CD14-positive monocyte (primary cell): Measurements from ENCODE around the gene ZSWIM1. TPM values are rescaled to one million over a fixed set of nuclear protein-coding genes. Genes with fewer than 3 reads are reported as not detected.

ENCODE experiments used
- DNase-seq, 3 donors: peaks; one replicate each; pipeline ENCODE4 v3.0.0-alpha.2; 2011 to 2022
- H2AFZ ChIP-seq: 2 replicates; pipeline ENCODE4 v1.6.0; 2012; ENCODE audit warnings: mild to moderate bottlenecking, low read depth, low read length, inconsistent platforms; ENCODE audit not compliant: insufficient read depth, poor library complexity, severe bottlenecking
- H3K27ac ChIP-seq, 2 donors: 1 replicate in 1 of 2; 2 replicates in 1 of 2; pipeline ENCODE4 v1.5.1; 2012 to 2013; ENCODE audit warnings: low read length in 2 of 2, control low read depth in 1 of 2, inconsistent platforms in 1 of 2, low read depth in 1 of 2, mild to moderate bottlenecking in 1 of 2
- H3K27me3 ChIP-seq, 2 donors: one replicate each; pipeline versions ENCODE4 v1.6.0 to v1.6.1; 2011 to 2013; ENCODE audit warnings: low read length in 2 of 2; ENCODE audit not compliant: control insufficient read depth in 2 of 2, insufficient read depth in 2 of 2
- H3K36me3 ChIP-seq, 2 donors: replicated peaks in 1 of 2; 1 replicate in 1 of 2; 2 replicates in 1 of 2; pipeline versions ENCODE4 v1.5.1 to v1.6.1; 2012 to 2013; ENCODE audit warnings: low read length in 2 of 2, control low read depth in 1 of 2, inconsistent platforms in 1 of 2, mild to moderate bottlenecking in 1 of 2; ENCODE audit not compliant: insufficient read depth in 2 of 2, control insufficient read depth in 1 of 2
- H3K4me1 ChIP-seq, 2 donors: 1 replicate in 1 of 2; 2 replicates in 1 of 2; pipeline versions ENCODE4 v1.5.1 to v1.6.1; 2012 to 2013; ENCODE audit warnings: low read length in 2 of 2, control low read depth in 1 of 2, inconsistent platforms in 1 of 2, mild to moderate bottlenecking in 1 of 2, moderate library complexity in 1 of 2; ENCODE audit not compliant: insufficient read depth in 2 of 2, control insufficient read depth in 1 of 2
- H3K4me2 ChIP-seq: replicated peaks from 2 replicates; pipeline ENCODE3; 2012; ENCODE audit warnings: low read length, moderate library complexity, mild to moderate bottlenecking; ENCODE audit not compliant: poor library complexity, severe bottlenecking; ENCODE audit errors: extremely low read depth
- H3K4me3 ChIP-seq, 3 experiments: fragments of 200-600 bp in 1 of 3; sonication (generic) in 1 of 3; replicated peaks in 1 of 3; 1 replicate in 2 of 3; 2 replicates in 1 of 3; pipeline ENCODE4 v1.5.1; 2011 to 2013; ENCODE audit warnings: low read length in 3 of 3, mild to moderate bottlenecking in 3 of 3, control low read depth in 2 of 3, low read depth in 2 of 3, inconsistent platforms in 1 of 3, moderate library complexity in 1 of 3
- H3K79me2 ChIP-seq: 2 replicates; pipeline ENCODE4 v1.6.0; 2012; ENCODE audit warnings: mild to moderate bottlenecking, control low read depth, inconsistent platforms, low read length, moderate library complexity; ENCODE audit not compliant: insufficient read depth
- H3K9ac ChIP-seq: 2 replicates; pipeline ENCODE4 v1.6.0; 2017; ENCODE audit warnings: low read length, mild to moderate bottlenecking; ENCODE audit not compliant: insufficient read depth, poor library complexity, severe bottlenecking
- H3K9me3 ChIP-seq, 2 donors: replicated peaks in 1 of 2; 1 replicate in 1 of 2; 2 replicates in 1 of 2; pipeline versions ENCODE4 v1.5.1 to v1.6.1; 2012 to 2013; ENCODE audit warnings: low read length in 2 of 2, control low read depth in 1 of 2; ENCODE audit not compliant: control insufficient read depth in 1 of 2, insufficient read depth in 1 of 2
- H4K20me1 ChIP-seq: 2 replicates; pipeline ENCODE4 v1.6.0; 2012; ENCODE audit warnings: mild to moderate bottlenecking, low read length, control low read depth, moderate library complexity; ENCODE audit not compliant: insufficient read depth
- H3K27ac Mint-ChIP-seq, 7 donors: one replicate each; pipeline ENCODE4 v1.8.0; 2020; ENCODE audit warnings: mild to moderate bottlenecking in 7 of 7, mixed read lengths in 7 of 7, moderate library complexity in 6 of 7, inconsistent platforms in 2 of 7
- H3K27me3 Mint-ChIP-seq, 3 donors: one replicate each; pipeline ENCODE4 v1.8.0; 2021 to 2022; ENCODE audit warnings: low read depth in 3 of 3, mild to moderate bottlenecking in 3 of 3, mixed read lengths in 3 of 3, moderate library complexity in 3 of 3, inconsistent platforms in 1 of 3
- H3K36me3 Mint-ChIP-seq, 2 donors: one replicate each; pipeline ENCODE4 v1.8.0; 2020; ENCODE audit warnings: mixed read lengths in 2 of 2, inconsistent platforms in 1 of 2, mild to moderate bottlenecking in 1 of 2
- H3K4me1 Mint-ChIP-seq: one replicate; pipeline ENCODE4 v1.8.0; 2020; ENCODE audit warnings: mild to moderate bottlenecking, mixed read lengths
- H3K4me3 Mint-ChIP-seq, 2 donors: one replicate each; pipeline ENCODE4 v1.8.0; 2020; ENCODE audit warnings: mild to moderate bottlenecking in 2 of 2, mixed read lengths in 2 of 2, moderate library complexity in 1 of 2
- H3K9me3 Mint-ChIP-seq, 7 donors: one replicate each; pipeline ENCODE4 v1.8.0; 2020 to 2022; ENCODE audit warnings: mixed read lengths in 7 of 7, mild to moderate bottlenecking in 6 of 7, moderate library complexity in 6 of 7, inconsistent platforms in 2 of 7
- WGBS: methylation state at CpG from one replicate; pipeline ENCODE4 v1.1.5; 2013; ENCODE audit warnings: missing lambda C conversion rate; ENCODE audit not compliant: insufficient coverage; 5-methylcytosine and 5-hydroxymethylcytosine counted together
- intact Hi-C, 2 donors: fragments of 100-400 bp; cut with micrococcal nuclease; formaldehyde crosslinking; loops; one replicate each; pipeline versions ENCODE4 v1.15.0 to v1.15.1; 2023
- polyA plus RNA-seq, 3 donors: library from polyadenylated mRNA; depleted of rRNA in 1 of 3; unstranded in 2 of 3; stranded (reverse) in 1 of 3; fragments of 300-500 nt in 2 of 3; fragments of >200 nt in 1 of 3; fragmentation: Illumina TruSeq in 2 of 3; gene quantifications; 1 replicate in 2 of 3; 2 replicates in 1 of 3; pipeline ENCODE4 v1.2.3, GENCODE V29; 2012 to 2021
- TF ChIP-seq, protein P1 (sequence below): fragments of 200-600 bp; IDR thresholded peaks from one replicate; pipeline ENCODE4 v1.8.0; 2022; ENCODE audit warnings: antibody characterized with exemption, mild to moderate bottlenecking

Gene ZSWIM1
- polyA plus RNA-seq, 3 donors: 2.5 to 2.6 (median 2.5) TPM

DNA sequence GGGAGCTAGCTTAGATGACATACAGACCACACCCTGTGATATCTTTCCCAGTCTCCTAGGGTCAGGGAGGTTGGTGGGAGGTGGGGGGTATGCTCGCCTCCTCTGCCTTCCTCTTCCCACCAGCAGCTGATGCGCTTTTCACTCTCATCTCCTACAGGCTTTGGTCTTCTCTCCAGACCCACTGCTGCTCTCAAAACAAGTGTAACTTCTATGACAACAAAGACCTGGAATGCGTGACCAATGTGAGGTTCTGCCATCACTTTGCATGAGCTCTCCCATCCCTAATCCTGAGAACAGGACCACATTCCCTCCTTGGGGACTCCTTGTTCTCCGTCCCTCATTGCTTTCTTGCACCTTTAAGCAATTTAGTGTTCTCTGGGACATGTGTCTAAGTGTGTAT lies 12.8 kb downstream of the ZSWIM1 start:
- H3K36me3 ChIP-seq: peaks cover 50 to 60% of the 10 kb centered on the region in 2 donors
- H3K4me3 ChIP-seq: no peak overlapping the region
- intact Hi-C loops: loop anchor here (2.0 to 5.0 kb wide), 2 partner anchors 17 to 37 kb away; partner anchors contain the start of genes ACOT8 (in 1 of the 2) and ZSWIM3 (in 1 of the 2)
- H3K27me3 ChIP-seq: no peaks in the 10 kb centered on the region
- peaks cover 36 to 46% of the 10 kb centered on the region in 2 donors for H3K4me1 ChIP-seq
- H3K4me2 ChIP-seq: no peak overlapping the region
- no peak for DNase-seq
- H3K4me3 Mint-ChIP-seq: no peak overlapping the region
- peaks cover 47% of the 10 kb centered on the region for H3K79me2 ChIP-seq
- TF ChIP-seq, protein P1, sequence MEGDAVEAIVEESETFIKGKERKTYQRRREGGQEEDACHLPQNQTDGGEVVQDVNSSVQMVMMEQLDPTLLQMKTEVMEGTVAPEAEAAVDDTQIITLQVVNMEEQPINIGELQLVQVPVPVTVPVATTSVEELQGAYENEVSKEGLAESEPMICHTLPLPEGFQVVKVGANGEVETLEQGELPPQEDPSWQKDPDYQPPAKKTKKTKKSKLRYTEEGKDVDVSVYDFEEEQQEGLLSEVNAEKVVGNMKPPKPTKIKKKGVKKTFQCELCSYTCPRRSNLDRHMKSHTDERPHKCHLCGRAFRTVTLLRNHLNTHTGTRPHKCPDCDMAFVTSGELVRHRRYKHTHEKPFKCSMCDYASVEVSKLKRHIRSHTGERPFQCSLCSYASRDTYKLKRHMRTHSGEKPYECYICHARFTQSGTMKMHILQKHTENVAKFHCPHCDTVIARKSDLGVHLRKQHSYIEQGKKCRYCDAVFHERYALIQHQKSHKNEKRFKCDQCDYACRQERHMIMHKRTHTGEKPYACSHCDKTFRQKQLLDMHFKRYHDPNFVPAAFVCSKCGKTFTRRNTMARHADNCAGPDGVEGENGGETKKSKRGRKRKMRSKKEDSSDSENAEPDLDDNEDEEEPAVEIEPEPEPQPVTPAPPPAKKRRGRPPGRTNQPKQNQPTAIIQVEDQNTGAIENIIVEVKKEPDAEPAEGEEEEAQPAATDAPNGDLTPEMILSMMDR: no peak
- no peak overlapping the region for H2AFZ ChIP-seq
- H3K4me1 Mint-ChIP-seq: peaks cover 33% of the 10 kb centered on the region
- 94% methylated on average over 3 of the region's 4 CpGs for WGBS
- H3K9me3 ChIP-seq: no peaks in the 10 kb centered on the region
- H3K9me3 Mint-ChIP-seq: peaks cover 0 to 2% (median 0%) of the 10 kb centered on the region in 7 donors
- no peak overlapping the region for H3K9ac ChIP-seq
- H3K27me3 Mint-ChIP-seq: no peaks in the 10 kb centered on the region
- peak overlapping the region in 1 of 2 donors; percentile 39 for H3K27ac ChIP-seq
- peak overlapping the region in 4 of 7 donors; percentile 21 to 91 (median 59) for H3K27ac Mint-ChIP-seq
- peaks cover 53 to 56% of the 10 kb centered on the region in 2 donors for H3K36me3 Mint-ChIP-seq
- peaks cover 42% of the 10 kb centered on the region for H4K20me1 ChIP-seq

DNA sequence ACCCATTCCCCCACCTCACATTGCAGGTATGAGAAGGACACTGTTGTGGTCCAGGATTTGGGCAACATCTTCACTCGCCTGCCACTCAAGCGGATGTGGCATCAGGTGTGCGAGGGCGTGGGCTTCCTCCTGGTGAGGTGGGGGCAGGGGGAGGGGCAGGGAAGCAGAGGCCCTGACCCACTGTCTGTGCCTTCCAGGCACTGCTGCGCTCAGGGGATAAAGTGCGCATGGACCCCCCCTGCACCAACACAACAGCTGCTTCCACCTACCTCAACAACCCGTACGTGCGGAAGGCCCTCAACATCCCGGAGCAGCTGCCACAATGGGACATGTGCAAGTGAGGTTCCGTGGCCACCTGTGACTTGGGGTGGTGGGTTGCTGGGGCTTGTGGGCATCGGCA lies 13.8 kb downstream of the ZSWIM1 start:
- Histone ChIP-seq H3K79me2 (peaks cover 47% of the 10 kb centered on the region), H3K9ac (no peak overlapping the region), H3K4me2 (no peak overlapping the region), H2AFZ (no peak overlapping the region), H3K27me3 (no peaks in the 10 kb centered on the region), H3K27ac (peak overlapping the region in 1 of 2 donors; percentile 39), H3K4me1 (peaks cover 36 to 45% of the 10 kb centered on the region in 2 donors), H3K36me3 (peaks cover 57 to 67% of the 10 kb centered on the region in 2 donors), H4K20me1 (peaks cover 45% of the 10 kb centered on the region), H3K4me3 (no peak overlapping the region), H3K9me3 (no peaks in the 10 kb centered on the region)
- TF ChIP-seq, protein P1: no peak
- no peak overlapping the region for H3K4me3 Mint-ChIP-seq
- peak overlapping the region in 1 of 7 donors; percentile 20 for H3K27ac Mint-ChIP-seq
- 46% methylated on average over 4 of the region's 12 CpGs for WGBS
- intact Hi-C loops: loop anchor here in 1 of 2 donors (5.0 kb wide), 1 partner anchor 37 kb away; the partner anchor contains the start of genes ACOT8 and ZSWIM3
- H3K36me3 Mint-ChIP-seq: peaks cover 59 to 65% of the 10 kb centered on the region in 2 donors
- H3K9me3 Mint-ChIP-seq: peaks cover 0 to 3% (median 0%) of the 10 kb centered on the region in 7 donors
- H3K4me1 Mint-ChIP-seq: peaks cover 31% of the 10 kb centered on the region
- no peaks in the 10 kb centered on the region for H3K27me3 Mint-ChIP-seq
- no peak for DNase-seq
